H1 (cell line): ENCODE measurements around the gene INTS2. TPM values are rescaled to one million over a fixed set of nuclear protein-coding genes. Genes with fewer than 3 reads are reported as not detected.
A peak's percentile ranks its signal among the peaks of the same experiment; 100 is the strongest.

Experiments used
- CHD1 ChIP-seq: IDR thresholded peaks from 2 replicates; pipeline ENCODE4 v1.6.1; 2012; ENCODE audit warnings: low read depth, low read length, improper control_type of control experiment
- CHD2 ChIP-seq: IDR thresholded peaks from 2 replicates; pipeline ENCODE4 v1.6.1; 2012; ENCODE audit warnings: low read length, improper control_type of control experiment
- EGR1 ChIP-seq: IDR thresholded peaks from 2 replicates; pipeline ENCODE4 v1.6.1; 2011; ENCODE audit warnings: low read depth, low read length, borderline replicate concordance
- EP300 ChIP-seq, 2 experiments: IDR thresholded peaks; 1 replicate in 1 of 2; 2 replicates in 1 of 2; pipeline ENCODE4 v1.6.1; 2011 to 2012; ENCODE audit warnings: low read depth in 2 of 2, low read length in 2 of 2, mild to moderate bottlenecking in 2 of 2, borderline replicate concordance in 1 of 2, inconsistent platforms in 1 of 2, moderate library complexity in 1 of 2
- KDM4A ChIP-seq: IDR thresholded peaks from one replicate; pipeline ENCODE4 v1.7.1; 2012; ENCODE audit warnings: low read depth, mild to moderate bottlenecking, moderate library complexity, low read length, inconsistent platforms; ENCODE audit not compliant: severe bottlenecking
- KDM5A ChIP-seq: fragments of 200-600 bp; IDR thresholded peaks from 2 replicates; pipeline ENCODE4 v1.7.1; 2012; ENCODE audit warnings: mild to moderate bottlenecking, low read length, inconsistent platforms, mixed read lengths
- PHF8 ChIP-seq: fragments of 200-600 bp; sonication (generic); conservative IDR thresholded peaks from 2 replicates; pipeline ENCODE4 v1.7.1; 2012; ENCODE audit warnings: low read depth, mild to moderate bottlenecking, inconsistent platforms, low read length, moderate library complexity
- POLR2A ChIP-seq, 2 experiments: IDR thresholded peaks; 1 replicate in 1 of 2; 2 replicates in 1 of 2; pipeline ENCODE4 v1.6.1; 2011; ENCODE audit warnings: low read depth in 2 of 2, low read length in 2 of 2, mild to moderate bottlenecking in 2 of 2; ENCODE audit errors: control extremely low read depth in 1 of 2
- SP1 ChIP-seq: IDR thresholded peaks from 2 replicates; pipeline ENCODE4 v1.6.1; 2011; ENCODE audit warnings: low read depth, low read length
- TAF7 ChIP-seq: optimal IDR thresholded peaks from 2 replicates; pipeline ENCODE3; 2011; ENCODE audit warnings: low read depth, mild to moderate bottlenecking, inconsistent platforms, low read length, moderate library complexity, borderline replicate concordance
- TBP ChIP-seq: IDR thresholded peaks from 2 replicates; pipeline ENCODE4 v1.6.1; 2011; ENCODE audit warnings: low read depth, low read length, improper control_type of control experiment
- TEAD4 ChIP-seq: IDR thresholded peaks from 2 replicates; pipeline ENCODE4 v1.6.1; 2012; ENCODE audit warnings: low read depth, low read length, inconsistent platforms, mixed read lengths
- polyA plus RNA-seq, 7 experiments: library from polyadenylated mRNA; depleted of rRNA in 3 of 7; stranded (reverse) in 5 of 7; unstranded in 2 of 7; fragments of >200 nt in 5 of 7; fragments of 200-250 nt in 2 of 7; gene quantifications; 1 replicate in 5 of 7; 2 replicates in 1 of 7; 4 replicates in 1 of 7; pipeline versions ENCODE4 v1.2.1 to v1.2.3, GENCODE V29; 2011 to 2013; ENCODE audit warnings: missing spikeins in 2 of 7, mixed read lengths in 2 of 7
- total RNA-seq: library from RNA; stranded (reverse); fragmentation: NEBNext Ultra II Directional; extraction: Animal tissue kit (Norgen Biotek cat#: 25700); gene quantifications from 2 replicates; pipeline ENCODE4 v1.2.1, GENCODE V29; 2021
- TF ChIP-seq, protein P1 (sequence below): IDR thresholded peaks from 2 replicates; pipeline ENCODE4 v1.6.1; 2012; ENCODE audit warnings: inconsistent platforms

Gene INTS2
- total and polyA plus RNA-seq, 2 of the 8 experiments (the other 6 are each of a cell fraction or from before 2014, with no cell fraction given) = 9.4 to 21.8 TPM

DNA sequence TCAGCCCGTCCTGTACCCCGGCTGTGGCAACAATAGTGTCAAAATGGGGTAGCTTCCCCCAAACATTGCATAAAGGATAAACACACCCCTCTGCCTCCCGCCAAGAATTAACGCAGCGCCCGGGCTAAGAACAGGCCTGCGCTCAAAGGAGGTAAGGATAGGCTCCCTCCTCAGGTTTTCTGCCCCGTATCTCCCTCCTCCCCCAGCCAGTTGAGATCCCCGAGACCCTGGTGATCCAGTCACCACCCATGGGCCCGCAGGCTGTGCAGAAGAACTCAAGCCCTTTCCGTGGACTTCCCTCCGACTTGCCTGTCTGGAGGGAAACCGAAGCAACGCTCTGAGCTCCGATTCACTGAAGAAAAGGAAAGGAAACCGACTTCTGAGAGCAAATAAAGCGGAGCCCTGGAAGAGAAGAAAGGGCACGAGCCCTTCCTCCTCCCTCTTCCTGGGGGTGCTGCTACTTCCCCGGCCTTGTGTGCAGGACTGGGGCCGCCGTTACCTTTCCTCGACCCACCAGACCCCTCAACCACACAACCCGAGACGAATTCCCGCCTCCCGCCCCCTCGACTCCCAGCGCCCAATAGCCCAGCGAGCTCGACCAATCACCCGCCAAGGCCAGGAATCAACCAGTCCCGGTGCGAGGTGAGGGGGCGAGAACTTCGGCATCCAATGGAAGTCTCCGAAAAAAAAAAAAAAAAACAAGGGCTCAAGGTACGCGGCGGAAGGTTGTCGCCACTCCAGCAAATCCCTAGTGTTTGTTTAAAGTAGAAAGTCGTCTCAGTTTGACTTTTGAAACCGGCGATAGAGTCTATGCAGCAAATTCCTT is 64.6 kb downstream of the INTS2 start, which contains the start of gene BRIP1 (continued):
- peak; percentile 78; the same call in 1 of the 2 replicates for TF ChIP-seq EGR1
- TF ChIP-seq EP300 (IDR thresholded peaks at IDR 0.05; ENCODE audit: borderline replicate concordance in 1 of 2, low read depth in 2 of 2, low read length in 2 of 2) = no peak
- TF ChIP-seq TEAD4 = 0 out of 2 replicates have a peak, but pooled peaks have one; percentile 17
- peak; percentile 91 for TF ChIP-seq TBP
- peak; percentile 92 to 94 for TF ChIP-seq POLR2A (IDR thresholded peaks at IDR 0.05; ENCODE audit: control extremely low read depth in 1 of 2, low read depth in 2 of 2, low read length in 2 of 2)
- TF ChIP-seq CHD1 = no peak; the same call in 1 of the 2 replicates
- peak; percentile 78 for TF ChIP-seq PHF8
- TF ChIP-seq KDM5A = 0 out of 2 replicates have a peak, but pooled peaks have one; percentile 20
- TF ChIP-seq TAF7 = peak; percentile 69
- TF ChIP-seq CHD2 = peak; percentile 63; the same call in 1 of the 2 replicates
- TF ChIP-seq, protein P1, sequence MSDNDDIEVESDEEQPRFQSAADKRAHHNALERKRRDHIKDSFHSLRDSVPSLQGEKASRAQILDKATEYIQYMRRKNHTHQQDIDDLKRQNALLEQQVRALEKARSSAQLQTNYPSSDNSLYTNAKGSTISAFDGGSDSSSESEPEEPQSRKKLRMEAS = peak; percentile 65
- TF ChIP-seq SP1 = peak; percentile 95
- TF ChIP-seq KDM4A = peak; percentile 58
